MM.1S (cell line): ENCODE results near the gene GJA4.

Experiments used
- CTCF ChIP-seq: fragments of 300-600 bp; sonication (generic); IDR thresholded peaks from 2 replicates; pipeline ENCODE4 v1.5.1; 2016; ENCODE audit warnings: antibody characterized with exemption, low read length, mixed read lengths
- EZH2 ChIP-seq: fragments of 300-600 bp; sonication (generic); optimal IDR thresholded peaks from 2 replicates; pipeline ENCODE3; 2017; ENCODE audit warnings: low read depth, mild to moderate bottlenecking, antibody characterized with exemption, low read length, mixed read lengths

GRCh38 chr1:34794001-34794789 is 1.4 kb downstream of the GJA4 start:
- no peak for TF ChIP-seq EZH2
- no peak for TF ChIP-seq CTCF
